H9 (cell line): ENCODE results near the gene AMPH. TPM values are rescaled to one million over a fixed set of nuclear protein-coding genes. Genes with fewer than 3 reads are reported as not detected.

Experiments used
- DNase-seq: peaks from one replicate; pipeline ENCODE4 v3.0.0-alpha.2; 2017
- H2AFZ ChIP-seq: one replicate; pipeline ENCODE4 v1.6.1; 2013; ENCODE audit warnings: mild to moderate bottlenecking, low read length, control low read depth, moderate library complexity
- H2AK5ac ChIP-seq: 2 replicates; pipeline ENCODE4 v1.6.1; 2013; ENCODE audit warnings: low read length, control low read depth, mixed read lengths; ENCODE audit not compliant: insufficient read length
- H2BK120ac ChIP-seq: one replicate; pipeline ENCODE4 v1.6.1; 2013; ENCODE audit warnings: low read depth, mild to moderate bottlenecking, low read length, control low read depth, inconsistent platforms; ENCODE audit not compliant: poor library complexity, severe bottlenecking
- H2BK12ac ChIP-seq: 2 replicates; pipeline ENCODE4 v1.6.1; 2013; ENCODE audit warnings: low read length, control low read depth, mixed read lengths, low read depth; ENCODE audit not compliant: insufficient read length
- H2BK15ac ChIP-seq: 2 replicates; pipeline ENCODE4 v1.6.1; 2013; ENCODE audit warnings: low read depth, low read length, control low read depth
- H2BK20ac ChIP-seq: one replicate; pipeline ENCODE4 v1.6.1; 2013; ENCODE audit warnings: low read depth, mild to moderate bottlenecking, low read length, control low read depth, inconsistent platforms; ENCODE audit not compliant: poor library complexity, severe bottlenecking
- H2BK5ac ChIP-seq: 2 replicates; pipeline ENCODE4 v1.6.1; 2013; ENCODE audit warnings: low read length, control low read depth, mixed read lengths; ENCODE audit not compliant: insufficient read length
- H3K14ac ChIP-seq: 2 replicates; pipeline ENCODE4 v1.6.1; 2013; ENCODE audit warnings: low read length, control low read depth; ENCODE audit not compliant: insufficient read depth
- H3K18ac ChIP-seq: 2 replicates; pipeline ENCODE4 v1.6.1; 2013; ENCODE audit warnings: low read depth, mild to moderate bottlenecking, mixed read lengths, low read length, control low read depth; ENCODE audit not compliant: insufficient read length
- H3K23ac ChIP-seq: 2 replicates; pipeline ENCODE4 v1.6.1; 2013; ENCODE audit warnings: low read length, control low read depth, mixed read lengths, low read depth; ENCODE audit not compliant: insufficient read length
- H3K23me2 ChIP-seq: 2 replicates; pipeline ENCODE4 v1.6.1; 2013; ENCODE audit warnings: low read depth, mild to moderate bottlenecking, mixed read lengths, low read length, control low read depth; ENCODE audit not compliant: insufficient read length, poor library complexity, severe bottlenecking
- H3K27ac ChIP-seq: 2 replicates; pipeline ENCODE4 v1.5.1; 2013; ENCODE audit warnings: low read length, control low read depth, mixed read lengths, low read depth; ENCODE audit not compliant: insufficient read length
- H3K27me3 ChIP-seq: 2 replicates; pipeline ENCODE4 v1.6.1; 2013; ENCODE audit warnings: low read length, control low read depth, inconsistent platforms; ENCODE audit not compliant: insufficient read depth
- H3K4ac ChIP-seq: 2 replicates; pipeline ENCODE4 v1.6.1; 2013; ENCODE audit warnings: low read depth, mild to moderate bottlenecking, control low read depth, inconsistent platforms, low read length, moderate library complexity
- H3K4me1 ChIP-seq: 2 replicates; pipeline ENCODE4 v1.6.1; 2013; ENCODE audit warnings: low read length, control low read depth, inconsistent platforms; ENCODE audit not compliant: insufficient read depth
- H3K4me2 ChIP-seq: 2 replicates; pipeline ENCODE4 v1.6.1; 2013; ENCODE audit warnings: low read length, control low read depth, mixed read lengths; ENCODE audit not compliant: insufficient read length, insufficient read depth
- H3K56ac ChIP-seq: 2 replicates; pipeline ENCODE4 v1.6.1; 2013; ENCODE audit warnings: low read depth, mild to moderate bottlenecking, mixed read lengths, low read length, control low read depth; ENCODE audit not compliant: insufficient read length
- H3K79me1 ChIP-seq: 2 replicates; pipeline ENCODE4 v1.6.1; 2013; ENCODE audit warnings: low read depth, mild to moderate bottlenecking, moderate library complexity, low read length, control low read depth, inconsistent platforms; ENCODE audit not compliant: insufficient read depth, poor library complexity, severe bottlenecking
- H3K79me2 ChIP-seq: 2 replicates; pipeline ENCODE4 v1.6.1; 2013; ENCODE audit warnings: low read length, control low read depth, inconsistent platforms; ENCODE audit not compliant: insufficient read depth
- H3K9ac ChIP-seq: 2 replicates; pipeline ENCODE4 v1.6.1; 2013; ENCODE audit warnings: low read length, control low read depth, mixed read lengths; ENCODE audit not compliant: insufficient read length; ENCODE audit errors: extremely low read depth
- H3K9me3 ChIP-seq: one replicate; pipeline ENCODE4 v1.6.1; 2013; ENCODE audit warnings: low read depth, low read length, inconsistent platforms; ENCODE audit not compliant: control insufficient read depth
- H3T11ph ChIP-seq: one replicate; pipeline ENCODE4 v1.6.1; 2013; ENCODE audit warnings: mild to moderate bottlenecking, low read length, control low read depth, inconsistent platforms
- H4K20me1 ChIP-seq: one replicate; pipeline ENCODE4 v1.6.1; 2013; ENCODE audit not compliant: control insufficient read depth, insufficient read length, insufficient read depth
- H4K5ac ChIP-seq: 2 replicates; pipeline ENCODE4 v1.6.1; 2013; ENCODE audit warnings: low read depth, mild to moderate bottlenecking, mixed read lengths, low read length, control low read depth; ENCODE audit not compliant: insufficient read length
- H4K8ac ChIP-seq: replicated peaks from 2 replicates; pipeline ENCODE4 v1.6.1; 2013; ENCODE audit warnings: low read length, control low read depth, mixed read lengths, low read depth; ENCODE audit not compliant: insufficient read length
- H4K91ac ChIP-seq: 2 replicates; pipeline ENCODE4 v1.6.1; 2013; ENCODE audit warnings: low read depth, mild to moderate bottlenecking, moderate library complexity, mixed read lengths, low read length, control low read depth; ENCODE audit not compliant: insufficient read length
- H3K27ac Mint-ChIP-seq, 3 experiments: 2 replicates in 2 of 3; 3 replicates in 1 of 3; pipeline ENCODE4 v1.8.0; 2020 to 2021; ENCODE audit warnings: mixed read lengths in 3 of 3, mild to moderate bottlenecking in 1 of 3, moderate library complexity in 1 of 3
- H3K27me3 Mint-ChIP-seq: 2 replicates; pipeline ENCODE4 v1.8.0; 2021; ENCODE audit warnings: low read depth, mild to moderate bottlenecking, moderate library complexity, mixed read lengths
- H3K36me3 Mint-ChIP-seq, 3 experiments: 2 replicates in 2 of 3; 3 replicates in 1 of 3; pipeline ENCODE4 v1.8.0; 2020 to 2021; ENCODE audit warnings: low read depth in 3 of 3, mixed read lengths in 3 of 3; ENCODE audit not compliant: insufficient read depth in 1 of 3
- H3K4me1 Mint-ChIP-seq, 2 experiments: 2 replicates each; pipeline ENCODE4 v1.8.0; 2020; ENCODE audit warnings: mixed read lengths in 2 of 2
- H3K4me3 Mint-ChIP-seq, 2 experiments: 2 replicates in 1 of 2; 3 replicates in 1 of 2; pipeline ENCODE4 v1.8.0; 2020 to 2021; ENCODE audit warnings: mild to moderate bottlenecking in 2 of 2, mixed read lengths in 2 of 2, moderate library complexity in 1 of 2
- H3K9me3 Mint-ChIP-seq, 2 experiments: 2 replicates in 1 of 2; 3 replicates in 1 of 2; pipeline ENCODE4 v1.8.0; 2020; ENCODE audit warnings: mild to moderate bottlenecking in 2 of 2, mixed read lengths in 2 of 2, moderate library complexity in 1 of 2
- CTCF ChIP-seq: fragments of 200-600 bp; sonication (generic); conservative IDR thresholded peaks from 3 replicates; pipeline ENCODE4 v1.8.0; 2021; ENCODE audit warnings: antibody characterized with exemption, mild to moderate bottlenecking
- WGBS: extraction: QIAGEN DNeasy Blood & Tissue Kit; methylation state at CpG from one replicate; pipeline ENCODE4 v1.1.7; 2013; ENCODE audit warnings: missing lambda C conversion rate, low lambda C conversion rate, mixed read lengths; ENCODE audit not compliant: insufficient read length; ENCODE audit errors: extremely low coverage; 5-methylcytosine and 5-hydroxymethylcytosine counted together
- total RNA-seq: library from RNA; stranded (reverse); gene quantifications from 2 replicates; pipeline ENCODE4 v1.2.1, GENCODE V29; 2021

The AMPH gene
- total RNA-seq, 1 experiment from 2014 or later, result 4.8 TPM

GRCh38 chr7:38504684-38505083 lies 126.5 kb downstream of the AMPH start:
- Histone ChIP-seq H3K27ac (no peak overlapping the region), H2BK20ac (no peak overlapping the region), H3K9ac (no peak overlapping the region), H2AK5ac (no peak overlapping the region), H3K4me1 (no peaks in the 10 kb centered on the region), H3T11ph (no peak overlapping the region), H3K4me2 (no peak overlapping the region), H3K79me2 (no peaks in the 10 kb centered on the region), H2AFZ (no peak overlapping the region), H3K23ac (no peak overlapping the region), H3K23me2 (no peaks in the 10 kb centered on the region), H2BK120ac (no peak overlapping the region), H3K9me3 (no peaks in the 10 kb centered on the region), H3K27me3 (no peaks in the 10 kb centered on the region), H3K56ac (no peak overlapping the region), H3K14ac (no peak overlapping the region), H4K8ac (no peak overlapping the region), H4K91ac (no peak overlapping the region), H2BK12ac (no peak overlapping the region), H3K18ac (no peak overlapping the region), H2BK15ac (no peak overlapping the region), H4K5ac (no peak overlapping the region), H3K4ac (no peak overlapping the region), H4K20me1 (no peaks in the 10 kb centered on the region), H3K79me1 (no peaks in the 10 kb centered on the region), H2BK5ac (no peak overlapping the region)
- H3K4me1 Mint-ChIP-seq, result no peaks in the 10 kb centered on the region
- H3K27me3 Mint-ChIP-seq, result no peaks in the 10 kb centered on the region; the same call in 1 of the 2 replicates
- no peak for TF ChIP-seq CTCF
- no peak for DNase-seq
- no peak overlapping the region for H3K4me3 Mint-ChIP-seq
- H3K27ac Mint-ChIP-seq, result no peak overlapping the region
- no peaks in the 10 kb centered on the region for H3K36me3 Mint-ChIP-seq
- H3K9me3 Mint-ChIP-seq, result no peaks in the 10 kb centered on the region
- no CpG with 5 or more reads among the region's 2 CpGs for WGBS
